Suprapubic skin (tissue), 3 donors: Measurements from ENCODE around the gene CTSH.

ENCODE experiments used
- CTCF ChIP-seq, 2 donors: fragments of 200-600 bp in 1 of 2; fragments of 450-650 bp in 1 of 2; sonication (generic) in 1 of 2; IDR thresholded peaks; one replicate each; pipeline ENCODE4 v1.5.1; 2016 to 2019; ENCODE audit warnings: antibody characterized with exemption in 2 of 2, mild to moderate bottlenecking in 1 of 2, moderate library complexity in 1 of 2
- POLR2A ChIP-seq, 2 donors: fragments of 450-650 bp; IDR thresholded peaks; one replicate each; pipeline ENCODE4 v1.6.1; 2017; ENCODE audit warnings: antibody characterized with exemption in 2 of 2, mild to moderate bottlenecking in 2 of 2, moderate library complexity in 2 of 2

GRCh38 chr15:78947506-78947905, 2.7 kb upstream of the CTSH start:
- no peak for TF ChIP-seq CTCF (IDR thresholded peaks at IDR 0.05)
- no peak for TF ChIP-seq POLR2A (IDR thresholded peaks at IDR 0.05)
